Osteoblast (primary cell): ENCODE data around the gene H2BK1. TPM values are rescaled to one million over a fixed set of nuclear protein-coding genes. Genes with fewer than 3 reads are reported as not detected.

ENCODE experiments used
- DNase-seq: peaks from one replicate; pipeline ENCODE4 v3.0.0; 2011; ENCODE audit warnings: low spot score, mixed read lengths; ENCODE audit not compliant: insufficient read length; ENCODE audit errors: missing footprints
- H2AFZ ChIP-seq: 2 replicates; pipeline ENCODE4 v1.6.0; 2011; ENCODE audit warnings: mild to moderate bottlenecking, low read length
- H3K27ac ChIP-seq: 2 replicates; pipeline ENCODE4 v1.5.1; 2011; ENCODE audit warnings: mild to moderate bottlenecking, low read depth, low read length, moderate library complexity
- H3K27me3 ChIP-seq: 2 replicates; pipeline ENCODE4 v1.6.0; 2012; ENCODE audit warnings: mild to moderate bottlenecking, control low read depth, inconsistent platforms, low read length, moderate library complexity; ENCODE audit not compliant: insufficient read depth
- H3K36me3 ChIP-seq: 2 replicates; pipeline ENCODE4 v1.5.1; 2011; ENCODE audit warnings: mild to moderate bottlenecking, low read length, control low read depth, moderate library complexity; ENCODE audit not compliant: insufficient read depth
- H3K4me1 ChIP-seq: 2 replicates; pipeline ENCODE4 v1.5.1; 2011; ENCODE audit warnings: mild to moderate bottlenecking, low read length, control low read depth, moderate library complexity; ENCODE audit not compliant: insufficient read depth
- H3K4me2 ChIP-seq: 2 replicates; pipeline ENCODE4 v1.6.0; 2011; ENCODE audit warnings: mild to moderate bottlenecking, low read length; ENCODE audit not compliant: insufficient read depth
- H3K4me3 ChIP-seq: fragments of 200-600 bp; sonication (generic); 3 replicates; pipeline ENCODE4 v1.5.1; 2012; ENCODE audit warnings: mild to moderate bottlenecking, low read length, inconsistent platforms; ENCODE audit not compliant: insufficient read depth
- H3K79me2 ChIP-seq: 2 replicates; pipeline ENCODE4 v1.6.0; 2012; ENCODE audit warnings: mild to moderate bottlenecking, low read length, control low read depth, inconsistent platforms; ENCODE audit not compliant: insufficient read depth
- H3K9me3 ChIP-seq: 2 replicates; pipeline ENCODE4 v1.5.1; 2011; ENCODE audit warnings: low read depth, low read length, control low read depth
- H4K20me1 ChIP-seq: 2 replicates; pipeline ENCODE4 v1.6.0; 2012; ENCODE audit warnings: mild to moderate bottlenecking, low read length, control low read depth; ENCODE audit not compliant: insufficient read depth
- total RNA-seq: library from RNA; depleted of rRNA; stranded (reverse); fragments of >200 nt; gene quantifications from 2 replicates; pipeline ENCODE4 v1.2.3, GENCODE V29; 2012
- TF ChIP-seq, protein P1 (sequence below): IDR thresholded peaks from 2 replicates; pipeline ENCODE4 v1.5.1; 2011; ENCODE audit warnings: mild to moderate bottlenecking, low read depth, low read length, moderate library complexity; ENCODE audit errors: extremely low read depth

H2BK1 gene
- total RNA-seq = not detected in 2 replicates

DNA sequence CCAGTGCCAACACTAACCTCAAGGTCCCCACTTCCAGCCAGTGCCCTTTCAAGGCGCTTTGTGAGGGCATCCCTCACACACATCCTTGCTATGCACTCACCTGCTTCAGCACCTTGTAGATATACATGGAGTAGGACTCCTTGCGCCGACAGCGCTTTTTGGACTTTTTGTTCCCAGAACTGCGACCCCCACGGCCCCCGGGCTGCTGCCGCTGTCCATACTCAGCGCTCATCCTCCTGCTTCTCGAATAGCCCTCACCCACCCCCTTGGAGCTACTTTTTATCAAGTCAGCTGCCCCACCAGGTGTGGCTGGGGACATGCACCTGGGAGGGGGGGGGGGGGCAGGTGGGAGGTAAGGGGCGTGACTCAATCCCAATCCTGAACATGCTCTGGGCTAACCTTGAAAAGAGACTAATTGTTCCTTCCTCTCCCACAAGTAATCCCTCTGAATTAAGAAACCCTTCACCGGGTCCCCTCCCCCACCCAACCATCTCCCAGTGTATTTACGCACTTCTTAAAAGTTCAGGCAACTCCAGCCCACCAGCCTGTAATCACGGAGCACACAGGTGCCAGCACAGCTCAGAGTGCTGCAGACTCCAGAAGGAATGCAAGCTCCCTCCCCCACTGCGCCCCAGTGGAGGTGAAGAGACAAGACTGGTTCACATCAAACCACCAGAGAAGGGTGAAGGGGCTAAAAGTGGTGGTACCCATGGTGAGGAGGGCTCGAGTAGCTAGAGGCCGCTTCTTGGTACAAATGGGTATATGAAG is at the start of gene H2BK1:
TSS of gene H2BK1 (minus strand) at position 402 of the 768 bp plus-strand sequence. CDS start at position 232, 170 bp downstream.
- TF ChIP-seq, protein P1, sequence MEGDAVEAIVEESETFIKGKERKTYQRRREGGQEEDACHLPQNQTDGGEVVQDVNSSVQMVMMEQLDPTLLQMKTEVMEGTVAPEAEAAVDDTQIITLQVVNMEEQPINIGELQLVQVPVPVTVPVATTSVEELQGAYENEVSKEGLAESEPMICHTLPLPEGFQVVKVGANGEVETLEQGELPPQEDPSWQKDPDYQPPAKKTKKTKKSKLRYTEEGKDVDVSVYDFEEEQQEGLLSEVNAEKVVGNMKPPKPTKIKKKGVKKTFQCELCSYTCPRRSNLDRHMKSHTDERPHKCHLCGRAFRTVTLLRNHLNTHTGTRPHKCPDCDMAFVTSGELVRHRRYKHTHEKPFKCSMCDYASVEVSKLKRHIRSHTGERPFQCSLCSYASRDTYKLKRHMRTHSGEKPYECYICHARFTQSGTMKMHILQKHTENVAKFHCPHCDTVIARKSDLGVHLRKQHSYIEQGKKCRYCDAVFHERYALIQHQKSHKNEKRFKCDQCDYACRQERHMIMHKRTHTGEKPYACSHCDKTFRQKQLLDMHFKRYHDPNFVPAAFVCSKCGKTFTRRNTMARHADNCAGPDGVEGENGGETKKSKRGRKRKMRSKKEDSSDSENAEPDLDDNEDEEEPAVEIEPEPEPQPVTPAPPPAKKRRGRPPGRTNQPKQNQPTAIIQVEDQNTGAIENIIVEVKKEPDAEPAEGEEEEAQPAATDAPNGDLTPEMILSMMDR = no peak
- Histone ChIP-seq H3K4me2 (no peak within 1 kb of the TSS), H3K27ac (no peak within 1 kb of the TSS), H3K9me3 (no peaks in the 10 kb centered on the region), H3K4me1 (no peaks in the 10 kb centered on the region), H3K27me3 (peaks cover 21% of the 10 kb centered on the region), H3K36me3 (peaks cover 18% of the 10 kb centered on the region), H3K4me3 (no peak within 1 kb of the TSS), H2AFZ (no peak within 1 kb of the TSS), H3K79me2 (no peaks in the 10 kb centered on the region), H4K20me1 (peaks cover 3% of the 10 kb centered on the region)
- peak; percentile 39 for DNase-seq

DNA sequence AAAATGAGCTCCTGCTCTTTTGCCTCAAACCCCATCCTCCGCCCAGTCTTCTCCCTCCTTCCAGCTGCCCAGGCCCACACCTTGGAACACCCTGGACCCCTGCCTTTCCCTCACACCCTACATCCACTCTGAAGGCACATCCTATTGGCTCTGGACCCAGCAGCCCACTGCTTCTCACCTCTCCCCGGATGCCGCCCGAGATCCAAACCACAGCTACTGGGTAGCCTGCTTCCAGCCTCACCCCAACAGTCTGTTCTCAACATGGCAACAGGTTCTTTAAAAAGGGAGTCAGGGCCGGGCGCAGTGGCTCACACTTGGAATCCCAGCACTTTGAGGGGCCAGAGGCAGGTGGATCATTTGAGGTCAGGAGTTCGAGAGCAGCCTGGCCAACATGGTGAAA is 47.7 kb upstream of the H2BK1 start:
- Histone ChIP-seq H2AFZ (no peak overlapping the region), H3K4me2 (no peak overlapping the region), H3K4me3 (no peak overlapping the region), H3K27me3 (peaks cover 33% of the 10 kb centered on the region), H3K36me3 (no peaks in the 10 kb centered on the region), H3K4me1 (no peaks in the 10 kb centered on the region), H3K9me3 (no peaks in the 10 kb centered on the region), H3K79me2 (no peaks in the 10 kb centered on the region), H4K20me1 (peaks cover 5% of the 10 kb centered on the region), H3K27ac (no peak overlapping the region)
- TF ChIP-seq, protein P1 = no peak
- DNase-seq = peak; percentile 50

DNA sequence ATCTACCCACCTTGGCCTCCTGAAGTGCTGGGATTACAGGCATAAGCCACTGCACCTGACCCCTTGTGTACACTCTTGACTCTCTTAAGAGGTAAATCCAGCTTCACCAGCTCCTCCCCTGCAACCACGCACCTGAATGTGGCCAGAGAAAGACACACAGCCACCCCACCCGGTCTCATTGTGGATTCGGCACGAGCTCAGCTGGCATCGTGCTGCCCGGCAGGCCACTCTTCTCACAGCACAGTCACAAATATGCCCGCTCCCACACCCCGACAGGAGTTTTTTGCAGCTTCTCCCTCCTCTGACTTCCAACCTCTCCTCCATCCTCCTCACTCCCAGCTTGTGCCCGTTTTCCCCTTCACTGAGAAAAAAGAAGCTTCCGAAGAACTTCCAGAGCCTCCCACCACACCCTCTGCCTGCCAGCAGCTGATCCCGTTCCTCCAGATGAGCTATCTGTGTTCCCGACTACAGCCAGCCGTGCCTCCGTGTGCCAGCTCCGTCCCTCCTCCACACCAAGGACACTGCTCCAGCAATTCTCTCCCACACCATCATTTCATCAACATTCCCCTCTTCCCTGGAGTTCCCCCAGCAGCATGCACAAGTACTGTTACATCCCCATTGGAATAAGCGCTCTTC is 46.2 kb upstream of the H2BK1 start:
- H3K9me3 ChIP-seq = no peaks in the 10 kb centered on the region
- H3K4me2 ChIP-seq = no peak overlapping the region
- H3K4me3 ChIP-seq = no peak overlapping the region
- DNase-seq = peak; percentile 76
- peaks cover 23% of the 10 kb centered on the region for H3K27me3 ChIP-seq
- no peaks in the 10 kb centered on the region for H3K36me3 ChIP-seq
- no peaks in the 10 kb centered on the region for H3K79me2 ChIP-seq
- TF ChIP-seq, protein P1 = no peak
- peaks cover 5% of the 10 kb centered on the region for H4K20me1 ChIP-seq
- peaks cover 8% of the 10 kb centered on the region for H3K4me1 ChIP-seq
- H3K27ac ChIP-seq = no peak overlapping the region
- H2AFZ ChIP-seq = no peak overlapping the region

DNA sequence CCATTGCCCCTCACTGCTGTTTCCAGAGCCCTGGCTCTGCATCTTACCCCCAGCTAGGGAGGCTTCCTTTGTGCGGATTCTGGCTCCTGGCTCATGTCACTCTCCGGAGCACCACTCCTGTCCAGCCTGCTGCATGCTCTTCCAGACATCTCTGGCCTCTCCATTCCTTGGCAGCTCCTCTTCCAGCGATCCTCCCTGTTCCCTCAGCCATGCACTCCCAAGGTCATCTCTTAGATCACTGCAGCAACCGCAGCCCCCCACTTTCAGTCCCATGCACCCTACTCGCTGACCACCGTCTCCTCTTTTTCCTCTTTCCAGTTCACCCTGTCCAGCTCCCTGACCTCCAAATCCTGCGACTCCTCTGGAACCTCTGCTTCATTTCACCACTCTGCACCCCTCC is 45.1 kb upstream of the H2BK1 start:
- Histone ChIP-seq H3K4me2 (no peak overlapping the region), H3K27me3 (peaks cover 12% of the 10 kb centered on the region), H4K20me1 (no peaks in the 10 kb centered on the region), H3K36me3 (no peaks in the 10 kb centered on the region), H3K4me3 (no peak overlapping the region), H3K9me3 (no peaks in the 10 kb centered on the region), H2AFZ (no peak overlapping the region), H3K27ac (no peak overlapping the region), H3K79me2 (no peaks in the 10 kb centered on the region), H3K4me1 (peaks cover 12% of the 10 kb centered on the region)
- DNase-seq = peak; percentile 76
- TF ChIP-seq, protein P1 = no peak
